ENCODE data around the gene CORO2A. TPM values are rescaled to one million over a fixed set of nuclear protein-coding genes. Genes with fewer than 3 reads are reported as not detected.

Gene CORO2A
- total RNA-seq, 4 donors from 2014 or later, result 0.42 to 2.7 (median 1.9) TPM

- intact Hi-C loops (cut with DNase I), result no loop called here
- H3K4me3 ChIP-seq, result no peak overlapping the region
- TF ChIP-seq CTCF (IDR thresholded peaks at IDR 0.05) (no peak), EP300 (IDR thresholded peaks at IDR 0.05) (no peak), POLR2A (IDR thresholded peaks at IDR 0.05; ENCODE audit: low read depth) (no peak), POLR2AphosphoS5 (IDR thresholded peaks at IDR 0.05) (no peak)
- peaks cover 0 to 10% (median 8%) of the 10 kb centered on the region in 4 donors for H3K4me1 ChIP-seq
- 80% methylated on average over 4 of the region's 4 CpGs for WGBS
- H3K9me3 ChIP-seq, result no peaks in the 10 kb centered on the region
- H3K36me3 ChIP-seq, result peaks cover 0 to 44% (median 27%) of the 10 kb centered on the region in 4 donors
- H3K27ac ChIP-seq (replicated peaks in 1 of 4), result no peak overlapping the region
- no peaks in the 10 kb centered on the region for H3K27me3 ChIP-seq
- DNase-seq (ENCODE audit: extremely low spot score), result no peak
Observed at GRCh38 chr9:98207606-98208005, 15.2 kb upstream of the CORO2A start.

- Histone ChIP-seq H3K4me1 (peaks cover 0 to 10% (median 8%) of the 10 kb centered on the region in 4 donors), H3K27ac (replicated peaks in 1 of 4) (no peak overlapping the region), H3K27me3 (no peaks in the 10 kb centered on the region), H3K4me3 (no peak overlapping the region), H3K36me3 (peaks cover 0 to 40% (median 26%) of the 10 kb centered on the region in 4 donors), H3K9me3 (no peaks in the 10 kb centered on the region)
- intact Hi-C loops (cut with DNase I), result no loop called here
- no peak for TF ChIP-seq POLR2A (IDR thresholded peaks at IDR 0.05; ENCODE audit: low read depth)
- no peak for TF ChIP-seq POLR2AphosphoS5 (IDR thresholded peaks at IDR 0.05)
- no peak for DNase-seq (ENCODE audit: extremely low spot score)
- 29% methylated on average over 2 of the region's 2 CpGs for WGBS
Observed at GRCh38 chr9:98206754-98207153, 14.3 kb upstream of the CORO2A start.

- Histone ChIP-seq H3K27ac (replicated peaks in 1 of 4) (no peak overlapping the region), H3K36me3 (peaks cover 0 to 37% (median 21%) of the 10 kb centered on the region in 4 donors), H3K9me3 (no peaks in the 10 kb centered on the region), H3K4me3 (no peak overlapping the region), H3K27me3 (no peaks in the 10 kb centered on the region), H3K4me1 (peaks cover 0 to 10% (median 8%) of the 10 kb centered on the region in 4 donors)
- TF ChIP-seq CTCF (IDR thresholded peaks at IDR 0.05), result no peak
- no peak for TF ChIP-seq POLR2A (IDR thresholded peaks at IDR 0.05; ENCODE audit: low read depth)
- no peak for TF ChIP-seq EP300 (IDR thresholded peaks at IDR 0.05)
- no peak for TF ChIP-seq POLR2AphosphoS5 (IDR thresholded peaks at IDR 0.05)
- intact Hi-C loops (cut with DNase I), result loop anchor here (1.0 to 5.0 kb wide), 2 partner anchors 59 to 127 kb away; no protein-coding TSS in a partner anchor
- WGBS, result 72% methylated on average over 4 of the region's 4 CpGs
- DNase-seq (ENCODE audit: extremely low spot score), result no peak
Observed at GRCh38 chr9:98204692-98205091, 12.3 kb upstream of the CORO2A start.

GRCh38 chr9:98203153-98203552, 10.7 kb upstream of the CORO2A start:
- Histone ChIP-seq H3K9me3 (no peaks in the 10 kb centered on the region), H3K36me3 (peaks cover 0 to 38% (median 22%) of the 10 kb centered on the region in 4 donors), H3K4me1 (peaks cover 0 to 10% (median 8%) of the 10 kb centered on the region in 4 donors), H3K27me3 (no peaks in the 10 kb centered on the region), H3K27ac (replicated peaks in 1 of 4) (no peak overlapping the region), H3K4me3 (no peak overlapping the region)
- no peak for DNase-seq (ENCODE audit: extremely low spot score)
- no peak for TF ChIP-seq CTCF (IDR thresholded peaks at IDR 0.05)
- TF ChIP-seq EP300 (IDR thresholded peaks at IDR 0.05), result no peak
- no peak for TF ChIP-seq POLR2A (IDR thresholded peaks at IDR 0.05; ENCODE audit: low read depth)
- no peak for TF ChIP-seq POLR2AphosphoS5 (IDR thresholded peaks at IDR 0.05)
- intact Hi-C loops (cut with DNase I), result loop anchor here (5.0 kb wide), 1 partner anchor 126 kb away; no protein-coding TSS in a partner anchor
- 91% methylated on average over 4 of the region's 7 CpGs for WGBS

GRCh38 chr9:98202252-98202651, 9.8 kb upstream of the CORO2A start:
- Histone ChIP-seq H3K36me3 (peaks cover 0 to 33% (median 23%) of the 10 kb centered on the region in 4 donors), H3K27ac (replicated peaks in 1 of 4) (no peak overlapping the region), H3K4me3 (no peak overlapping the region), H3K9me3 (no peaks in the 10 kb centered on the region), H3K4me1 (peaks cover 0 to 10% (median 8%) of the 10 kb centered on the region in 4 donors), H3K27me3 (no peaks in the 10 kb centered on the region)
- DNase-seq (ENCODE audit: extremely low spot score), result no peak
- WGBS, result 80% methylated on average over 5 of the region's 5 CpGs
- intact Hi-C loops (cut with DNase I), result loop anchor here (5.0 kb wide), 1 partner anchor 125 kb away; no protein-coding TSS in a partner anchor
- TF ChIP-seq CTCF (IDR thresholded peaks at IDR 0.05) (no peak), POLR2A (IDR thresholded peaks at IDR 0.05; ENCODE audit: low read depth) (no peak), EP300 (IDR thresholded peaks at IDR 0.05) (no peak), POLR2AphosphoS5 (IDR thresholded peaks at IDR 0.05) (no peak)

All from esophagus muscularis mucosa (tissue), 4 donors.